Activated CD4-positive, alpha-beta memory T cell treated with anti-CD3 and anti-CD28 coated beads for 36 hours (primary cell): Measurements from ENCODE around the gene EDNRA. TPM values are rescaled to one million over a fixed set of nuclear protein-coding genes. Genes with fewer than 3 reads are reported as not detected.

Experiments used
- CTCF ChIA-PET: fragments of 350-600 bp; sonication (Branson Sonifier 250); formaldehyde crosslinking; loops from one replicate; lab custom pipeline; 2021; ENCODE audit warnings: antibody characterized with exemption, inconsistent platforms; lab: Charles Lee
- POLR2A ChIA-PET: fragments of 350-600 bp; sonication (Branson Sonifier 250); formaldehyde crosslinking; loops from one replicate; lab custom pipeline; 2021; ENCODE audit warnings: antibody characterized with exemption; lab: Charles Lee
- DNase-seq: peaks from one replicate; pipeline ENCODE4 v3.0.0-alpha.2; 2020
- H3K27ac Mint-ChIP-seq: one replicate; pipeline ENCODE4 v1.8.0; 2021; ENCODE audit warnings: mixed read lengths
- H3K27me3 Mint-ChIP-seq: one replicate; pipeline ENCODE4 v1.8.0; 2021; ENCODE audit warnings: mixed read lengths
- H3K36me3 Mint-ChIP-seq: one replicate; pipeline ENCODE4 v1.8.0; 2021; ENCODE audit warnings: mixed read lengths
- H3K4me1 Mint-ChIP-seq: one replicate; pipeline ENCODE4 v1.8.0; 2021; ENCODE audit warnings: low read depth, mixed read lengths
- H3K4me3 Mint-ChIP-seq: one replicate; pipeline ENCODE4 v1.8.0; 2021; ENCODE audit warnings: mild to moderate bottlenecking, mixed read lengths
- H3K9me3 Mint-ChIP-seq: one replicate; pipeline ENCODE4 v1.8.0; 2021; ENCODE audit warnings: mixed read lengths
- intact Hi-C: fragments of 100-400 bp; cut with micrococcal nuclease; formaldehyde crosslinking; loops from one replicate; pipeline ENCODE4 v1.15.1; 2023
- total RNA-seq, 2 experiments: library from RNA; stranded (reverse); gene quantifications; one replicate each; pipeline ENCODE4 v1.2.3, GENCODE V29; 2021

Gene EDNRA
- total RNA-seq, 2 experiments from 2014 or later = not detected

GRCh38 chr4:147509386-147509785 lies 28.5 kb downstream of the EDNRA start:
- H3K27ac Mint-ChIP-seq = no peak overlapping the region
- CTCF ChIA-PET = interaction anchor here (1.0 to 2.4 kb wide), 2 partner anchors 9 to 80 kb away, joined by 3 to 10 read pairs; no protein-coding TSS in a partner anchor
- intact Hi-C loops = no loop called here
- H3K4me1 Mint-ChIP-seq = no peaks in the 10 kb centered on the region
- H3K36me3 Mint-ChIP-seq = no peaks in the 10 kb centered on the region
- POLR2A ChIA-PET = no interaction called here
- H3K27me3 Mint-ChIP-seq = peaks cover 12% of the 10 kb centered on the region
- H3K4me3 Mint-ChIP-seq = no peak overlapping the region
- no peak for DNase-seq
- H3K9me3 Mint-ChIP-seq = no peaks in the 10 kb centered on the region

GRCh38 chr4:147510962-147511668 lies 30.2 kb downstream of the EDNRA start:
- ChIA-PET CTCF (interaction anchor here (1.0 to 2.4 kb wide), 3 partner anchors 8 to 356 kb away, joined by 3 to 10 read pairs (median 4); no protein-coding TSS in a partner anchor), POLR2A (no interaction called here)
- intact Hi-C loops = no loop called here
- Mint-ChIP-seq H3K27me3 (peaks cover 12% of the 10 kb centered on the region), H3K4me3 (no peak overlapping the region), H3K4me1 (no peaks in the 10 kb centered on the region), H3K36me3 (no peaks in the 10 kb centered on the region), H3K9me3 (no peaks in the 10 kb centered on the region), H3K27ac (no peak overlapping the region)
- DNase-seq = no peak

GRCh38 chr4:147513091-147513490 lies 32.2 kb downstream of the EDNRA start:
- intact Hi-C loops = no loop called here
- POLR2A ChIA-PET = no interaction called here

GRCh38 chr4:147513952-147514351 lies 33.1 kb downstream of the EDNRA start:
- Mint-ChIP-seq H3K9me3 (no peaks in the 10 kb centered on the region), H3K4me3 (no peak overlapping the region), H3K36me3 (no peaks in the 10 kb centered on the region), H3K4me1 (no peaks in the 10 kb centered on the region), H3K27ac (no peak overlapping the region), H3K27me3 (peaks cover 17% of the 10 kb centered on the region)
- no peak for DNase-seq
- ChIA-PET POLR2A (no interaction called here), CTCF (no interaction called here)
- intact Hi-C loops = no loop called here

More at GRCh38 chr4:147513091-147513490, 32.2 kb downstream of the EDNRA start:
- Mint-ChIP-seq H3K36me3 (no peaks in the 10 kb centered on the region), H3K9me3 (no peaks in the 10 kb centered on the region), H3K27ac (no peak overlapping the region), H3K4me1 (no peaks in the 10 kb centered on the region), H3K27me3 (peaks cover 15% of the 10 kb centered on the region), H3K4me3 (no peak overlapping the region)
- no peak for DNase-seq
- CTCF ChIA-PET = no interaction called here

GRCh38 chr4:147515220-147515936 lies 34.5 kb downstream of the EDNRA start:
- Mint-ChIP-seq H3K36me3 (no peaks in the 10 kb centered on the region), H3K9me3 (no peaks in the 10 kb centered on the region), H3K4me1 (no peaks in the 10 kb centered on the region), H3K27me3 (peaks cover 18% of the 10 kb centered on the region), H3K4me3 (no peak overlapping the region), H3K27ac (no peak overlapping the region)
- POLR2A ChIA-PET = no interaction called here
- intact Hi-C loops = no loop called here
- no peak for DNase-seq
- CTCF ChIA-PET = interaction anchor here (1.8 to 2.6 kb wide), 3 partner anchors 73 to 352 kb away, joined by 4 to 10 read pairs (median 8); no protein-coding TSS in a partner anchor

GRCh38 chr4:147516133-147516532 lies 35.2 kb downstream of the EDNRA start:
- POLR2A ChIA-PET = no interaction called here
- CTCF ChIA-PET = interaction anchor here (1.0 to 2.6 kb wide), 4 partner anchors 9 to 351 kb away, joined by 3 to 10 read pairs (median 6); no protein-coding TSS in a partner anchor
- no peaks in the 10 kb centered on the region for H3K9me3 Mint-ChIP-seq
- H3K4me1 Mint-ChIP-seq = no peaks in the 10 kb centered on the region
- no peak overlapping the region for H3K4me3 Mint-ChIP-seq
- H3K36me3 Mint-ChIP-seq = no peaks in the 10 kb centered on the region
- H3K27me3 Mint-ChIP-seq = peaks cover 18% of the 10 kb centered on the region
- H3K27ac Mint-ChIP-seq = no peak overlapping the region
- no peak for DNase-seq
- intact Hi-C loops = no loop called here

- no peak for DNase-seq
- no peaks in the 10 kb centered on the region for H3K9me3 Mint-ChIP-seq
- intact Hi-C loops = loop anchor here (1.0 kb wide), 2 partner anchors 72 to 348 kb away; no protein-coding TSS in a partner anchor
- no peak overlapping the region for H3K27ac Mint-ChIP-seq
- H3K36me3 Mint-ChIP-seq = no peaks in the 10 kb centered on the region
- CTCF ChIA-PET = interaction anchor here (0.6 to 2.5 kb wide), 22 partner anchors 8 to 499 kb away, joined by 3 to 59 read pairs (median 4); partner anchors contain the start of genes PRMT9 and TMEM184C
- no peaks in the 10 kb centered on the region for H3K4me1 Mint-ChIP-seq
- H3K27me3 Mint-ChIP-seq = peaks cover 6% of the 10 kb centered on the region
- POLR2A ChIA-PET = no interaction called here
- H3K4me3 Mint-ChIP-seq = no peak overlapping the region
Observed at GRCh38 chr4:147518086-147518485, 37.2 kb downstream of the EDNRA start.

- intact Hi-C loops = loop anchor here (1.0 kb wide), 2 partner anchors 71 to 347 kb away; no protein-coding TSS in a partner anchor
- POLR2A ChIA-PET = no interaction called here
- Mint-ChIP-seq H3K27ac (no peak overlapping the region), H3K4me1 (no peaks in the 10 kb centered on the region), H3K9me3 (no peaks in the 10 kb centered on the region), H3K4me3 (no peak overlapping the region), H3K27me3 (peaks cover 6% of the 10 kb centered on the region), H3K36me3 (no peaks in the 10 kb centered on the region)
- peak; percentile 57 for DNase-seq
- CTCF ChIA-PET = interaction anchor here (0.6 to 2.5 kb wide), 28 partner anchors 9 to 500 kb away, joined by 3 to 59 read pairs (median 4); partner anchors contain the start of genes ARHGAP10, PRMT9 and TMEM184C
Observed at GRCh38 chr4:147518846-147519767, 38.2 kb downstream of the EDNRA start.

GRCh38 chr4:147524601-147525000 lies 43.7 kb downstream of the EDNRA start:
- H3K4me3 Mint-ChIP-seq = no peak overlapping the region
- ChIA-PET POLR2A (no interaction called here), CTCF (no interaction called here)
- no peaks in the 10 kb centered on the region for H3K9me3 Mint-ChIP-seq
- no peaks in the 10 kb centered on the region for H3K4me1 Mint-ChIP-seq
- H3K27me3 Mint-ChIP-seq = peaks cover 4% of the 10 kb centered on the region
- intact Hi-C loops = no loop called here
- DNase-seq = no peak
- H3K27ac Mint-ChIP-seq = no peak overlapping the region
- H3K36me3 Mint-ChIP-seq = no peaks in the 10 kb centered on the region

GRCh38 chr4:147525494-147526271 lies 44.8 kb downstream of the EDNRA start:
- DNase-seq = no peak
- no peak overlapping the region for H3K4me3 Mint-ChIP-seq
- peaks cover 4% of the 10 kb centered on the region for H3K27me3 Mint-ChIP-seq
- no peaks in the 10 kb centered on the region for H3K9me3 Mint-ChIP-seq
- intact Hi-C loops = no loop called here
- no peak overlapping the region for H3K27ac Mint-ChIP-seq
- POLR2A ChIA-PET = no interaction called here
- no peaks in the 10 kb centered on the region for H3K4me1 Mint-ChIP-seq
- CTCF ChIA-PET = interaction anchor here (0.9 to 2.0 kb wide), 4 partner anchors 9 to 341 kb away, joined by 3 to 10 read pairs (median 4); no protein-coding TSS in a partner anchor
- no peaks in the 10 kb centered on the region for H3K36me3 Mint-ChIP-seq

- DNase-seq = no peak
- no peak overlapping the region for H3K4me3 Mint-ChIP-seq
- H3K27me3 Mint-ChIP-seq = peaks cover 4% of the 10 kb centered on the region
- H3K36me3 Mint-ChIP-seq = no peaks in the 10 kb centered on the region
- intact Hi-C loops = no loop called here
- ChIA-PET CTCF (interaction anchor here (0.9 to 2.0 kb wide), 4 partner anchors 10 to 340 kb away, joined by 3 to 10 read pairs (median 4); no protein-coding TSS in a partner anchor), POLR2A (no interaction called here)
- H3K27ac Mint-ChIP-seq = no peak overlapping the region
- no peaks in the 10 kb centered on the region for H3K9me3 Mint-ChIP-seq
- H3K4me1 Mint-ChIP-seq = no peaks in the 10 kb centered on the region
Observed at GRCh38 chr4:147526272-147526654, 45.4 kb downstream of the EDNRA start.
